Ovary (tissue), 9 donors: ENCODE data around the gene SLC35G4. TPM values are rescaled to one million over a fixed set of nuclear protein-coding genes. Genes with fewer than 3 reads are reported as not detected.

Experiments
- DNase-seq, 5 donors: peaks; one replicate each; pipeline ENCODE4 v3.0.0-alpha.2; 2019 to 2020
- H3K27ac ChIP-seq, 2 donors: fragments of 200-600 bp; one replicate each; pipeline versions ENCODE4 v1.5.1 to v1.8.0; 2019 to 2022
- H3K27me3 ChIP-seq: fragments of 200-600 bp; one replicate; pipeline ENCODE4 v1.8.0; 2022
- H3K36me3 ChIP-seq: fragments of 200-600 bp; sonication (generic); one replicate; pipeline ENCODE4 v1.5.1; 2019
- H3K4me1 ChIP-seq: one replicate; pipeline ENCODE4 v1.8.1; 2013; ENCODE audit warnings: mild to moderate bottlenecking, moderate library complexity; ENCODE audit not compliant: insufficient read depth
- H3K4me3 ChIP-seq: fragments of 200-600 bp; sonication (generic); one replicate; pipeline ENCODE4 v1.5.1; 2017
- H3K9me3 ChIP-seq, 2 donors: fragments of 200-600 bp in 1 of 2; sonication (generic) in 1 of 2; one replicate each; pipeline versions ENCODE4 v1.5.1 to v1.8.1; 2013 to 2019; ENCODE audit warnings: mild to moderate bottlenecking in 1 of 2, moderate library complexity in 1 of 2
- CTCF ChIP-seq, 3 donors: fragments of 450-650 bp in 2 of 3; fragments of 200-600 bp in 1 of 3; IDR thresholded peaks; one replicate each; pipeline versions ENCODE4 v1.5.1 to v1.8.0; 2016 to 2022; ENCODE audit warnings: antibody characterized with exemption in 3 of 3, mild to moderate bottlenecking in 1 of 3
- EP300 ChIP-seq: sonication (generic); formaldehyde crosslinking; IDR thresholded peaks from one replicate; pipeline ENCODE4 v1.6.1; 2017; ENCODE audit warnings: antibody characterized with exemption
- POLR2A ChIP-seq: fragments of 450-650 bp; IDR thresholded peaks from one replicate; pipeline ENCODE4 v1.6.1; 2017; ENCODE audit warnings: antibody characterized with exemption, mild to moderate bottlenecking, moderate library complexity
- WGBS, 3 donors: extraction: QIAGEN DNeasy Blood & Tissue Kit in 1 of 3; methylation state at CpG; one replicate each; pipeline versions ENCODE4 v1.1.5 to v1.1.7; 2013 to 2017; 5-methylcytosine and 5-hydroxymethylcytosine counted together
- intact Hi-C, 4 donors: fragments of 100-400 bp; cut with DNase I; formaldehyde crosslinking; loops; one replicate each; pipeline versions ENCODE4 v1.11.0 to v1.15.1; 2022 to 2023
- polyA plus RNA-seq, 2 donors: library from polyadenylated mRNA; stranded (reverse); fragments of 200-250 nt in 1 of 2; fragments of 350-450 nt in 1 of 2; fragmentation: Illumina TruSeq in 1 of 2; extraction: RNeasy Lipid Tissue Mini Kit (QIAGEN cat#74804) in 1 of 2; gene quantifications; one replicate each; pipeline ENCODE4 v1.2.3, GENCODE V29; 2013 to 2014
- total RNA-seq, 7 donors: library from RNA; depleted of rRNA in 2 of 7; stranded (reverse); fragments of >200 nt in 2 of 7; fragmentation: NEBNext Ultra II Directional in 3 of 7; extraction: Animal tissue kit (Norgen Biotek cat#: 25700) in 3 of 7; gene quantifications; one replicate each; pipeline versions ENCODE4 v1.1.0 to v1.2.4, GENCODE V29; 2016 to 2023
- donor health status: DM: no; HTN: no; CAD: no; lungs with moderate emphysema.
- donor health status: DM: no; HTN: no; CAD: no.
- donor health status: Bipolar disorder and iron deficiency.
- donor health status: DM: yes; HTN: yes; CAD: no.
- donor health status: DM: no; HTN: no; CAD: no.
- donor health status: DM: yes; HTN: yes; CAD: no.

Gene SLC35G4
- total and polyA plus RNA-seq, 9 donors: not detected

GRCh38 chr18:11570073-11570588 is 39.3 kb upstream of the SLC35G4 start:
- 66 to 78% (median 68%) methylated on average over 10 of the region's 10 CpGs for WGBS, 3 donors
- no peaks in the 10 kb centered on the region for H3K36me3 ChIP-seq
- TF ChIP-seq EP300 (no peak), CTCF (IDR thresholded peaks at IDR 0.05) (no peak), POLR2A (no peak)
- no peak for DNase-seq
- intact Hi-C loops: no loop called here
- no peaks in the 10 kb centered on the region for H3K9me3 ChIP-seq
- H3K27me3 ChIP-seq: no peaks in the 10 kb centered on the region
- no peak overlapping the region for H3K27ac ChIP-seq
- H3K4me3 ChIP-seq: no peak overlapping the region
- H3K4me1 ChIP-seq: no peaks in the 10 kb centered on the region

- Histone ChIP-seq H3K9me3 (no peaks in the 10 kb centered on the region), H3K36me3 (no peaks in the 10 kb centered on the region), H3K4me1 (no peaks in the 10 kb centered on the region), H3K4me3 (no peak overlapping the region), H3K27me3 (no peaks in the 10 kb centered on the region), H3K27ac (no peak overlapping the region)
- TF ChIP-seq EP300 (no peak), POLR2A (no peak), CTCF (IDR thresholded peaks at IDR 0.05) (no peak)
- no peak for DNase-seq
- intact Hi-C loops: no loop called here
- WGBS, 3 donors: 51 to 73% (median 61%) methylated on average over 14 of the region's 14 CpGs
Observed at GRCh38 chr18:11570769-11571412, 38.5 kb upstream of the SLC35G4 start.

GRCh38 chr18:11572201-11572600 is 37.2 kb upstream of the SLC35G4 start:
- Histone ChIP-seq H3K9me3 (no peaks in the 10 kb centered on the region), H3K27ac (no peak overlapping the region), H3K4me1 (no peaks in the 10 kb centered on the region), H3K36me3 (no peaks in the 10 kb centered on the region), H3K27me3 (no peaks in the 10 kb centered on the region), H3K4me3 (no peak overlapping the region)
- TF ChIP-seq EP300 (no peak), POLR2A (no peak), CTCF (IDR thresholded peaks at IDR 0.05) (no peak)
- no peak for DNase-seq
- intact Hi-C loops: no loop called here
- WGBS, 3 donors: 68 to 80% (median 79%) methylated on average over 9 of the region's 9 CpGs

GRCh38 chr18:11574545-11574944 is 34.9 kb upstream of the SLC35G4 start:
- Histone ChIP-seq H3K27me3 (no peaks in the 10 kb centered on the region), H3K4me3 (no peak overlapping the region), H3K4me1 (no peaks in the 10 kb centered on the region), H3K9me3 (no peaks in the 10 kb centered on the region), H3K36me3 (no peaks in the 10 kb centered on the region), H3K27ac (no peak overlapping the region)
- intact Hi-C loops: no loop called here
- TF ChIP-seq CTCF (IDR thresholded peaks at IDR 0.05) (no peak), POLR2A (no peak), EP300 (no peak)
- DNase-seq: no peak
- WGBS, 3 donors: 71 to 76% (median 75%) methylated on average over 3 of the region's 3 CpGs
